ENCODE data around the gene FGF2.
"Not testable (repeated sequence)": the region's sequence is repeated elsewhere in the genome, so short reads cannot be mapped to it uniquely, and the experiment has no call there.

FGF2 gene

DNA sequence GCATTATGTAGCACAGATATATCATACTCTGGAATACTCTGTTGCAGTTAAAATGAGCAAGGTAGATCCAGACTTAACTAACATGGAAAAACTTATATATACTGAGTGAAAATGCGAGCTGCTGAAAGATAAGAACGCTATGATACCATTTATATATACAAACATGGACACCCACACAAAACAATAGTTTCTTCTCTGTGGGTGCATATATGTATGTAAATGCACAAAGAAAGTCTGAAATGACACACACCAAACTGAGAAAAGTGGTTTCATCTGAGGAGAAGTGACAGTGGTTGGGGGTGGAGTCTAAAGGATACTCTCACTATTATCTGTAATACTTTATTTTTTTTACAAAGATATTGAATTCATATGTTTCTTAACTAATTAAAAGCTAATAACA is 12.2 kb upstream of the FGF2 start:
- DNase-seq: no peak

DNA sequence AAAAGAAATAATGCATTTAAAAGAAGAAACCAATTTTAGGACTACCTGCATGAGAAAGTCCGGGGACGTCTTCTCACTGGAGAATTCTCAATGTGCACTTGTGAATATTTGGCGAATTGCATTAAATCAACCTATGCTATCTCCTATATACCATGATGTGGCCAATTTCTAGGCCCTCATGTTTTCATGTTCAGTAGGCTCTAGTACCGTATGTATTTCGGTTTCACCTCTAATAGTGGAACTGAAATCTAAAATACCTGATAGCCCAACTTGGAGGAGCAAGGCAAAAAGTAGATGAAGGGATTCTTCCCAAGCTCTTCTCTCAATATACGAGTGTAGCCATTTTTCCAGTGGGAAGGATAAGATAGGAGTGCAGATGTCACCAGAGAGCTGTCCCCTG is 11.4 kb upstream of the FGF2 start:
- no peak for DNase-seq

DNA sequence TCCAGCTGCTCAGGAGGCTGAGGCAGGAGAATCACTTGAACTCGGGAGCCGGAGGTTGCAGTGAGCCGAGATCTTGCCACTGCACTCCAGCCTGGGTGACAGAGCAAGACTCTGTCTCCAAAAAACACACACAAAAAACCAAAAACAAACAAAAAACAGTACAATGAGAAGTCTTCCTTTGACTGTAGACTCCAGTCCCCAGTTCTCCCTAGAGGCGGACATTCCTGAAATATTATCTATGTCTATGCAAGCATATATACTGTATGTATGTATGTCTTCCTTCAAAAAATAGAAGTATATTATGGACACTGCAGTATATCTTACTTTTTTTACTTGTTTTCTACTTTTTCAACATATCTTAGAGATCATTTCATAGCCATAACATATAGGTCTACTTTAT is 10.2 kb upstream of the FGF2 start:
- no peak for DNase-seq

DNA sequence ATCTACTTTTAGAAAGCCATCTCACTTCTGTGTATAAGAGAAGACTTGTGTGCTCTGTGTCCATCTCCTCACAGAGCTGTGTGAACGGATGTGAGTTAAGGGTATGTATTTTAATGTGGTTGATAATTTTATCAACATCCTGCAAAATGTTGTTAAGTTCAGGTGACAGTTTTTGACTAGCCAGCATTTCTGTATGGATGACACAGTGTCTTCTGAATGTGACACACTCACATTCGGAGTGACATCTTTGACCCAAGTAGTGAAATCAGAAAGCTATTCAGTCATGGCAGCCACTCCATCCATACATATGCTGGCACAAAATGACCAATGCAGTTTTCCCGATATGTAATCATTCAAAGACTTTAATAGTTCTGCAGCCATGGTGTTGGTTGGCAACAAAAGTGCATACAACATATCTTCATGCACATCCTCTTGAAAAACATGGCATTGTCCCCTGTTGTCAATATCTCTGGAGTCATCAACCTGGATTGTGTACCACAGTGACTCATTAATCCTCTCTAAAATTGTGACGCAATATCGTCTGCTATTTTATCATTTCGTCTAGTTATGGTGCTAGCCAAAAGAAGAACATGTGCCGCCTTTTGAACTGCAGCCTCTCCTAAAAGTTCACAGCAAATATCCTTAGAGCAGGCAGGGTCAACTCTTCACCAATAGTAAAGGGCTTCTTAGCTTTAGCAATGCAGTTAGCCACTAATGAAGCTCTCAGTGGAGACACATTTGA is 6.8 kb upstream of the FGF2 start:
- no peak for DNase-seq

DNA sequence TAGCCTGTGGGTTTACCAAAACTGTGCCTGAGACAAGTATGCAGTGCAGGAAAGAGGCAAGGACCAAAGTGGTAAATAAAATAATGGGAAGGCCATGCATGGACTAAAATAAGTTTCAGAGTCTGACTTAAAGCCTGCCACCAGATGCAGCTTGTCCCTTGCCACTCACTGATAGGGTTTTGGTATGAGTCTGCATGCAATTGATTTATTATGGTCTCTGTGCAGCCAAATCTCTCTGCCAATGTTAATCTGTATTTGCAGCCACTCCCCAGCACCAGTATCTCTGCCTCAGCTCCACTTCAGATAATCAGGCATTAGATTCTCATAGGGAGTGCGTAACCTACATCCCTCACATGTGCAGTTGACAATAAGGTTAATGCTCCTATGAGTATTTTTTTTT is 5.5 kb upstream of the FGF2 start:
- DNase-seq: no peak

DNA sequence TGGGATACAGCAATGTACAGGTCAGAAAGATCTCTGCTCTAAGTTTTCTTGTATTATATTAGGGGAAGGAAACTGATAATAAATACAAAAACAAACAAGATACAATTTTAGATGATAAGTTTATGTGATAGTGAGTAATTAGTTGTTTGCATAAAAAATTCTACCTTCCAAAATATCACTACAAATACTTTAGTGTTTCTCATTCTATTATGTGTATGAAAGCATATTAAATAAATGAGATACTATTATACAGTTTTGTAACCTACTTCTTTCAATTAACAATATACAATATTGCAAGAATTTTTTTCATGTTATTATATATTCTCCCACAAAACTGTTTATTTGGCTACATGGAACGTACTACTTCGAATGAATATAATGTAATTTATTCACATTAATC is 4.2 kb upstream of the FGF2 start:
- no peak for DNase-seq

DNA sequence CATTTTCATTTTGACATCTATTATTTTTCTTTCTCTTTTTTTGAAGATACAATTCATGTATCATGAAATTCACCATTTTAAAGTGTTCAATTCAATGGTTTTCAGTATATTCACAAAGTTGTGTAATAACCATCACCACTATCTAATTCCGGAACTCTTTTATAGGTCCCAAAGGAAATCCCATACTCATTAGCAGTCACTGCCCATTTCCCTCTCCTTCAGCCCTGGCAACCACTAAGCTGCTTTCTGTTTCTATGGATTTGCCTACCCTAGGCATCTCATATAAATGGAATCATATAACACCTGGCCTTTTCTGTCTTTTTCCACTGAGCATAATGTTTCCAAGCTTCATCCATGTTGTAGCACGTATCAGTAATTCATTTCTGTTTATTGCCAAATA is 3.2 kb upstream of the FGF2 start:
- no peak for DNase-seq

DNA sequence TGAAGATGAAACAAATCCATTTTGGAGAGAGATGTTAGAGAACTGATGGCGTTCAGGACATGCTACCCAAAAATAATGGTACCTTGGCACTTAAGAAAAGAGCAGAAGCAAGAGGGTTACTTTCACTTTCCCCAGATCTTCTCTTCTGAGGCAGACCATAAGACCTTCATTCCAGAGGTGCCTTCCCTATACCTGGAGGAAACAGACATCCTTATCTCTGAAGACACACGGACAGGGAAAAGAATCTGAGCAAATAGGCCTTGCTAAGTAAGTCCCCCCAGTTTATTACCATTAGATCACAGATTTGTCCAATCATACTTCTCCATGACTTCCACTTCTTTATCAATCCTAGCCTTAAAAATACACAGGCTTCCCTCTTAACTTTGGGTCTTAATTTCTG is 2.0 kb upstream of the FGF2 start:
- no peak for DNase-seq

DNA sequence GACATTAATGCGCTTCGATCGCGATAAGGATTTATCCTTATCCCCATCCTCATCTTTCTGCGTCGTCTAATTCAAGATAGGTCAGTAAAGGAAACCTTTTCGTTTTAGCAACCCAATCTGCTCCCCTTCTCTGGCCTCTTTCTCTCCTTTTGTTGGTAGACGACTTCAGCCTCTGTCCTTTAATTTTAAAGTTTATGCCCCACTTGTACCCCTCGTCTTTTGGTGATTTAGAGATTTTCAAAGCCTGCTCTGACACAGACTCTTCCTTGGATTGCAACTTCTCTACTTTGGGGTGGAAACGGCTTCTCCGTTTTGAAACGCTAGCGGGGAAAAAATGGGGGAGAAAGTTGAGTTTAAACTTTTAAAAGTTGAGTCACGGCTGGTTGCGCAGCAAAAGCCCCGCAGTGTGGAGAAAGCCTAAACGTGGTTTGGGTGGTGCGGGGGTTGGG is 528 bp upstream of the FGF2 start:
- DNase-seq: no peak

DNA sequence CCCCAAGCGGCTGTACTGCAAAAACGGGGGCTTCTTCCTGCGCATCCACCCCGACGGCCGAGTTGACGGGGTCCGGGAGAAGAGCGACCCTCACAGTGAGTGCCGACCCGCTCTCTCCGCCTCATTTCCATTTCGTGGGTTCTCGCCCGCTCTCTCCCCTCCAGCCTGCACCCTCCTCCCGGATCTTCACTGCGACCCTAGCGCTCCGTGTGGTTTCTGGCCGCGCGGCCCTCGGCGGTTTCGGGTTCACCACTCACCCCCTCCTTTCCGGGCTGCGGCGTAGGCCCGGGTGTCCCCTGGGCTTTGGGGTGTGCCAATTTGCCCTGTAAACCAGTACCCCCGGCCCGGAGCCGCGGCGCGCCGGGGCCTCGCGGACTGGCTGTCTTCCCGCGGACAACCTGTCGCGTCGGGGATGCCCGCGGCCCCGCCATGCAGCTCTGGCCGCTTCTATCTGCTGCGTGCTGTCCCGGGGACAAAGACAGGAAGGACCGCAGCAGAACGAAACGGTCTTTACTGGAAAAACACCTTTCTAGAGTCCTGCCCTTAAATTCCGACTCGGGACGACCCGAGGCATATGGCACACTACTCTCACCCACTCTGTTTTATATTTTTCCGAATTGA is 737 bp downstream of the FGF2 start:
- DNase-seq: peak in 1 of 2 experiments; percentile 11

DNA sequence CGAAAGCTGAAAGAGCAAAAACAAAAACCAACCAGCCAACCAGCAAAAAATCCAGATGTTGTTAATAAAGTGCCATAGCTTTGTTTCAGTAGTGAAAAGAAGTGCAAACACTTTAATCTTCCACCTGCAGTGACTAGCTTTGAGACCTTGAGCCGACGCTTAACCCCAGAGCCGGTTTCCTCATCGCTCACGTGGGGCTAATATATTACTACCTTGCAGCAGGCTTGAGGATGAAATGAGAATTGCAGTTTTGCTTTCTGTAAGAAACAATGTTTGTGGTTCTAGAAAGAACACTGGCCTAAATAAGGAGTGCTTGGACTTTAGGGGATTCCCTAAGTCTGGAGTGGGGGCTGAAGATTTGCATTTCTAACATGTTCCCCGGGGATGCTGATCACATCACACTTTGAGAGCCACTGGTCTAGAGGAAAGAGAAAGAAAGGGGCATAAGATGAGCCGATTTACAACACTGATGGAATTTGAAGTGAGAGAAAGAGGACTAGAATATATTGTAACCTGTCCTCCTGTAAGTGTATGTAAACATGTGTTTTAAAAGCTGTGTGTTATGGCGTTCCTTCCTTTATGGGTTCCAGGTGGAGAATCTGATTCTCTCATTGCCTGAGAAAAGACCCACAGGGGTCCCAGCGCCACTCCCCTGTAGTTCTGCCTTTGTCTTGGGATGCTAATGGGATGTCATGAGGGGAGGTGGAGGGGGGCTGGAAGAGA is 1.4 kb downstream of the FGF2 start:
- DNase-seq: peak in 1 of 2 experiments; percentile 22

DNA sequence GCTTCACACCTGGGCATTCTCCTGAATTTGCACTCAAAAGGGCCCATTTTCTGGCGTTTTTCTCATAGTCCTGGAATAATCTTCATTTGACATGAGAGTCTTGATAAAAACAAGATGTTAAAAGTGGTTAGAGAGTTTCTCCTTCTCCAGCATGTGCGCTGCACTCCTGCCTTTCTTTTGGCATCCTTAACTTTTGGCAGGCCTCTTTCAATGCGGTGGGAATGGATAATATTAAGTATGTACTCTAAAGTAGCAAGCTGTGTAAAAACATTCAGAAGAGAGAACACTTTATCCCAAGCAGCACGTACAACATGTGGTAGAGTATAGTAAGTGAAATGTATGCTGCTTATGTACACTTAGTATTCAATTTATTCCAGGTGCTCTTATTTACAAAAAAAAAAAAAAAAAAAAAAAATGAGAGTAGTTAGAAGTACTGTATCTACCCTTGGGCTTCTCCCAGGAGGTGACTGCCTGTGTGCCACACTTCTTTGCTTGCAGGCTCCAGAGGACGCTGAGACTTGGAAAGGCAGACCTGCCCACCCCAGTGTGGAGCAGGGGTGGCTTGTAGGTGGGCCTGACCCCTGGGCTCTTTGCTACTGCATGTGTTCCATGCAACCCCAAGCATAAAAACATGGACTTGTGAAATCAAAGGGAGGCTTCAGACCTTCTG is 3.9 kb downstream of the FGF2 start:
- no peak for DNase-seq

DNA sequence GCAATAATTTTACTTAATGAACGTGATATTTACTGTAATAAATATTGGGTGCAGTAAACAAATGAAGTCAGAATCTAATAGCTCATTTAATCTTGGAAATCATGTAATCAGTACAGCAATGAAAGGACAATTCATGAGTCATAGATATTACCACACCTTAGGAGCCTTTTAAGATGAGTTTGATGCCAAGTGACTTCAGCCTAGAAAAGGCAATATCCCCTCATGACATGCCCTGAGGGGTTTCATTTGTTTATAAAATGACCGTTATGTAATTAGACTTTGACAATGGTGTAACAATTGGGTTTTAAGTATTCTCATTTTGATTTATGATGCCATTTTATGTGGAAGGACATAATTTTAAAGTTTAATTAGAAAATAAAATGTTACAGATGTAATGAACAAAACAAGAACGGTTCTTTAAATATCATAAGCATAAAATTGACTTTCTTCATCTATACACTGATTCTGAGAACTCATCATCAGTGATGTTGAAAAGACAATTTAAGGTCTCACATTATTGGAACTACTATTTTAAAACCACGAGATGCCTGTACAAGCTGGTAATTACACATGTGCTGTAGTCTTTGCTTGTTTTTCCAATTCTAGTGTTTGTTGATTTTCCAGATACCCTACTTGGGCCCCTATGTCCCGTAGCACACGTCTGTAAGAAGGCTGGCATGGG is 5.0 kb downstream of the FGF2 start:
- no peak for DNase-seq

DNA sequence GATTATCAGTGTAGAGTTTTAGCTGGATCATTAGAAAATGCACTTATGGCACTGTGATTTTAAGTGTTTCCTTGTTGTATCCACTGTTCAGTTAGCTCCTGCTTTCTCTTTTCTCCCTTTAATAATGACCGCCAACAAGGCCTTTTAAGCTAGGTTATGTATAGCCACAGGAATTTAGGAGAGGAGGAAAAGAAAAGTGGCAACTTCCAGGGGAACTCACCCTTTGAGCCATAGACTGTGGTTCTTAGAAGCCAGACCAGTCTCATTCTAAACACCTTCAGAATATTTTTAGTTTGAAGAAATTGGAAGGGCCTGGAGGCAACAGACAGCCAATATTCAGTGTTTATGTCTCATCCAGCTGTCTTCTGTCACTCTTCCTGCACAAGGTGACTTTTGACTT is 6.1 kb downstream of the FGF2 start:
- no peak for DNase-seq

DNA sequence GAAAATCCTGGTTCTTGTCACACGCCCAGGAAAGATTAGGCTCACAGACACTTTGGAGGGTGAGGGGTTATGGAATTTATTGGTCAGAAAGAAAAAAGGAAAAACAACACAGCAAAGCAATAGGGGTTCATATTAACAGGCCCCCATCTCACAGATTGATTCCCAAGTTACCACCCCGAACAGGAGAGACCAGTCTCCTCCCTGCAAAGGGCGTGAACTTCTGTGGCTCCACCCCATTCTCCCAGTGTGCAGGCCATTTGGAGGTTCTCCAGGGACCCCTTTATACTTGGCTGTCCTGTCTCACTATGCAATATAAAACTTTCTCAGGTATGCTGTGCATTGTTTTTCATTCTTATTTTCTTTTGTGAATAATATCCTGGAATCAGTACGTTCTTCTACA is 7.4 kb downstream of the FGF2 start:
- DNase-seq: no peak

DNA sequence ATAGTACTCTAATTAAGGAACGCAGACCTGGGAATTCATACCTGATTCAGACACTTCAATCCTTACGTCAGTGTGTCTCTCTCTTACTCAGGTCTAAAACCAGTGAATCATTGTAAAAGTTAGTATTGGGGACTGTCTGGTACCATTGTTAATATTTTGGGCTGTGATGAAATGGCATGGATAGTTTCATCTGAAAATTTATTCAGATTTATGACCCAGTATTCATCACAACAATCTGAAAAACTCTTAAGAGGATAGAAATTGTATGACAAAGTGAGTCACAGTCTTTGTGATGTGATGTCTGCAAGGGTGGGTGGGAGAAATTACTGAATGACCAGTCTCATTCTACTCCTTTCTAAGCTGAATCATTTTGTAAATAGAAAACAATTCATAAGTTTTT is 10.3 kb downstream of the FGF2 start:
- no peak for DNase-seq

DNA sequence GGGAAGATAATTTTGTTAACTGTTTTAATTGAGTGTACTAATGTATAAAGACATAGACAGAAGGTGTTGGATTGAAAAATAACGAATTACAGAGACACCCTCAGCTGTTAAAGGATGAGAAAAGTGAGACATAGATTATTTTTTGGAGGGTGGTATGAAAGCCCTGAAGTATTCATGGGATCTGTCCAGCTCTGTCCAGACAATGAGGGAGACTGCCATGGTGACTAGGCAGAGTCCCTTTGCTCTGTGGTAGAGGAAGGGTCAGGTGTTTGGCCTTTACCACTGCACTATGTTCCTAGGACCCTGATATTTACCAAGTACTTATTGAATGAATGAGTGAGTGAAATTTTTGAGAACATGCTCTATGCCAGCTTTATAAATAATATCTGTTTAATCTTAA is 11.4 kb downstream of the FGF2 start:
- DNase-seq: no peak

DNA sequence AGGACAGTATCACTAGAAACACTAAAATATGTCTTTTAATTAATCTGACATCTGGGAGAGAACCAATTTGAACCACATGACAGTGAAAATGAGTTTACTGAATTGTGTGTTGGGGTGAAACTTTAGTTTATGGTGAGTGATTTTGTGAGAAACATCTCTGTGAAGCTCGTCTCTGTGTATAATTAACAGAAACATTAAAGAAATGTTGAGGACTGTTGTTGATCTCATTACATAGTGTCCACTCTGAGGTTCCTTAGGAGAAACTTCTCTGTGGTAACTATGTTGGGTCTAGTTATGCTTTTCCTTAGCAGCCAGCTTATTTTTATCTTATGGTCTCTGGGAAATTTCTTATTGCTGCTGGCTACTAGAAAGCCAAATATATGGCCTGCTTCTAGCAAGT is 15.8 kb downstream of the FGF2 start:
- DNase-seq: no peak

DNA sequence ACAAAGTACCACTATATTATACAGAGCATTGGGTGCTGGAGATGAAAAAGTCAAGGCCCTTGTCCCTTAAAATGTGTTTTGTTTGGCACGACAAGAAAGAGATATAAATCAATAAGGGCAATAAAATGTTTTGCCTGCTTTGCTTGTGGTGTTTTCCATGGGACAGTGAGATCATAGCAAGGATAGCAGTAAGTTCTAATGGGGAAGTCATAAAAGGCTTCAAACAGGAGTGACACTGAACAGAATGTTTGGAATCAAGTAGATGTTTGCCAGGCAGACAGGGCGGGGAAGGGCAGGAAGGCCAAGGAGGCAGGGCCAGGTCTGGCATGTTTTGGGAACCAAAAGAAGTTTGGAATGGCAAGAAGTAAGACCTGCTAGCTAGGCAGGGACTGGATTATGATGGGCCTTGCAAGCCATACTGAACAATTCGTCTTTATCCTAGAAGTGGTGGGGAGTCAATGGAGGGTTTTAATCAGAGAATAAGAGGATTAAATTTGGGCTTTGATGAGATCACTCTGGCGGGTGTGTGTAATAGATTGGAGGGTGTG is 16.4 kb downstream of the FGF2 start:
- peak; percentile 19 to 48 for DNase-seq

DNA sequence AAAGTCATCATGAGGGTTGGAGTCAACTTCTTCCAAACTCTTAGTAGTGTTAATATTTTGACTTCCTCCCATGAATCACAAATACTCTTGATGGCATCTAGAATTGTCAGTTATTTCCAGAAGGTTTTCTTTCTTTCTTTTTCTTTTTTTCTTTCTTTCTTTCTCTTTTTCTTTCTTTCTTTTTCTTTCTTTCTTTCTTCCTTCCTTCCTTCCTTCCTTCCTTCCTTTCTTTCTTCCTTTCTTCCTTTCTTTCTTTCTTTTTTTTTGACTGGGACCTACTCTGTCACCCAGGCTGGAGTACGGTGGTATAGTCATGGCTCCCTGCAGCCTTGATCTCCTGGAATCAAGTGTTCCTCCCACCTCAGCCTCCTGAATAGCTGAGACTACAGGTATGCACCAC is 17.8 kb downstream of the FGF2 start:
- not testable (repeated sequence) for DNase-seq

DNA sequence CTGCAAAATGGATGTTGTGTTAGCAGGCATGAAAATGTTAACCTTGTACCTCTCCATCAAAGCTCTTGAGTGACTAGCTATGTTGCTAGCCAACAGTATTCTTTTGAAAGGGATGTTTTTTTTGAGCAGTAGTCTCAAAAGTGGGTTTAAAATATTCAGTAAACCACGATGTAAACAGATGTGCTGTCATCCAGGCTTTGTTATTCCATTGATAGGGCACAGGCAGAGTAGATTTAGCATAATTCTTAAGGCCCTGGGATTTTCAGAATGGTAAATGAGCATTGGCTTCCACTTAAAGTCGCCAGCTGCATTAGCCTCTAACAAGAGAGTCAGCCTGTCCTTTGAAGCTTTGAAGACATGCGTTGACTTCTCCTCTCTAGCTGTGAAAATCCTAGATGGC is 18.4 kb downstream of the FGF2 start:
- DNase-seq: no peak

DNA sequence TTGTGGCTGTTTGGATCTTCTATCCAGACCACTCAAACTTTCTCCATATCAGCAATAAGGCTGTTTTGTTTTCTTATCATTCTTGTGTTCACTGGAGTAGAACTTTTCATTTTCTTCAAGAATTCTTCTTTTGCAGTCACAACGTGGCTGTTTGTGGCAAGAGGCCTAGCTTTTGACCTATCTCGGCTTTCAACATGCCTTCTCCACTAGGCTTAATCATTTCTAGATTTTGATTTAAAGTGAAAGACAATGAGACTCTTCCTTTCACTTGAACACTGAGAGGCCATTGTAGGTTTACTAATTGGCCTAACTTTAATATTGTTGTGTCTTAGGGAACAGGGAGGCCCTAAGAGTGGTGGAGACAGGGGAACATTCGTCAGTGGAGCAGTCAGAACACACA is 19.1 kb downstream of the FGF2 start:
- no peak for DNase-seq

DNA sequence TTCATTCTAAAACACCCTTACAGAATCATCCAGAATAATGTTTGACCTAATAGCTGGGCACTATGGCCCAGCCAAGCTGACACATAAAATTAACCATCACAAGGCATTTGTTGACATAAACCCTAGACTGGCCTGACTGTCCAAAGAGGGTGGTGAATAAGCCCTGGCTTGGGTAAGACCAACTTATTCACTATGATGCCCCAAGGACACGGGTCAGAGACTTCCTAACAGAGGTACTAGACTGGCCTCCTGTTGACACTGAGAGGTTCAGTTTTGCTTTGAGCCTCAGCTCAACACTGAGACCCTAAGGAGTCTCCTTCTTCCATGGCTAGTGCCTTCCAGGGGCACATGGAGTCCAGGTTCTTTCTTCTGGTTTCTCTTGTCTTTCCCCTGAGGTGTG is 21.3 kb downstream of the FGF2 start:
- DNase-seq: no peak

Data from NCI-H524 (cell line).